ENCODE results near the gene PRDM4.
A peak's percentile ranks its signal among the peaks of the same experiment; 100 is the strongest.
"Not testable (repeated sequence)": the region's sequence is repeated elsewhere in the genome, so short reads cannot be mapped to it uniquely, and the experiment has no call there.

PRDM4 gene

DNA sequence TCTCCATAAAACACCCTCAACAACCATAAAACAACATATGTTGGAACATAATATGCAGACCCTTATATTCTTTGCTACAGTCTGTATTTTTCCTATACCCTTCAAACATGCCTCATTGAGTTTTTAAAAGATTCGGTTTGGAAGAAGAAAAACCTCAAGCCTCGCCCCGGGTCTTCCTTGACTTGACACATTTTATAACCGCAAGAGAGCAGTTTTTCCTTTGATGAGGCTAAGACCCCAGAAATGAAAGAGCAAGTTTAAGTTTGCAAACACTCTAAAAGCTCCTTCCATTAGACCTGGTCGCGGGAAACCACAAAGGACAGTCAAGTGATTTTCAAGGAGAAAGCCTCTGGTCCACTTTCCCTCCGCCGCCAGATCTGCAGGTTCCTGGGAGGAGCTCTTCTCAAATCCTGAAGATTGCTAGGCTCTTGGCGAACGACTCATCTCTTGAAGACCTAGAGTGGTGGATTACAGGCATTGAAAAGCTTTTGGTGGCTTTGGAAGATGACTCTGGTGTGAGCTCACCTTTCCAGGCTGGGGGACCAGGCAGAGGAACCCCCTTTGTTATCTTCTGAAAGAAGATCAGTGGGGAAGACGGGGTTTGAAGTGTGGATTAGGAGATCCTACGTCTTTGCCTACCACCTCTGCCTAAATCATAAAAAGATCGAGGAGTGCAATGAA is 13.6 kb upstream of the PRDM4 start, which contains the start of gene ASCL4:
TSS of gene ASCL4 (plus strand) at position 356 of the 681 bp plus-strand sequence. CDS start 515 bp downstream, outside the sequence.
- ATAC-seq, result no peak

DNA sequence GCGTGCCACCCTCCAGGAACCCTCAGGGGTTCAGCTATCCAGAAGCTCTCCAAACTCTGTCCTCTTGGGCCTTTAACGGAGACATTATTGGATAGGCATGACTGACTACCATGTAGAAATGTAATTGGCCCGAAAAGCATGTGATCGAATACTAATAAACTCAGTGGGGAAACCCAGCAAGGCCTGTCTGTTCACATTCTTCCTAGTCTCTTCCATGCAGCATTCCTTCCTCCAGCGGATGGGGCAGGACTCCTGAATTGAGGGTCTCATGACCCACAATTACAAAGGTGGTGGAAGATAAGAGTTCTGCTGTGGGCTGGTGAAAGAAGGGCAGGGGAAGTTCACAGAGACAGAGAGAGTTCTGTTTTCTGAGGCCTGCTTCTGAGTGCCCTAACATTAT is 6.5 kb upstream of the PRDM4 start:
- no peak for ATAC-seq

DNA sequence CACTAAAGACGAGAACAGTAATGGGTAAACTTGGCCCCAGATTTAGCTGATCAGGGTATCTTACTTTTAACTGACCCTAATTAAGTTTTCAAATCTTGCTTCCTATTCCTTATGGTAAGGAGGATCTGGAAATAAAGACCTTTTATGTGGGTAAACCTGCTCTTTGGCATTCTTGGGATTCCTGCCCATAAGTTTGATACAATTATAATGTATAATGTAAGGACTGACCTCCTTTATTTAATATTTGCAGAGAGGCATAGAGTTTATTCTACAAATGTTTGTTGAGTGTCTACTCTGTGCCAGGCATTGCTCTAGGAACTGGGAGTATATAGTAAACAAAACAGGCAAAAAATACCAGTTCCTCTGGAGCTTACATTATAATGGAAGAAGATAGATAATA is 4.4 kb upstream of the PRDM4 start:
- ATAC-seq, result no peak

DNA sequence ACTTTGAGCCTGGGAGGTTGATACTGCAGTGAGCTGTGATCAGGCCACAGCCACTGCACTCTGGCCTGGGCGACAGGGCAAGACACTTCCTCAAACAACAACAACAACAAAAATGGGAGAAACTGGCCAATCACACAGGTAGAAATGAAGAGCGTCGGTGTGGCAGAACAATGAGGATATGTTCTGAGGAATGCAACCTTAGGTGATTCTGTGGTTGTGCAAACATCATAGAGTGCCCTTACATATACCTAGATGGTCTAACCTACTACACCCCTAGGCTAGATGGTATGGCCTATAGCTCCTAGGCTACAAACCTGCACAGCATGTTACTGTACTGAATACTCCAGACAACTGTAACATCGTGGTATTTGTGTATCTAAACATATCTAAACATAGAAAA is 3.7 kb upstream of the PRDM4 start:
- ATAC-seq, result no peak

DNA sequence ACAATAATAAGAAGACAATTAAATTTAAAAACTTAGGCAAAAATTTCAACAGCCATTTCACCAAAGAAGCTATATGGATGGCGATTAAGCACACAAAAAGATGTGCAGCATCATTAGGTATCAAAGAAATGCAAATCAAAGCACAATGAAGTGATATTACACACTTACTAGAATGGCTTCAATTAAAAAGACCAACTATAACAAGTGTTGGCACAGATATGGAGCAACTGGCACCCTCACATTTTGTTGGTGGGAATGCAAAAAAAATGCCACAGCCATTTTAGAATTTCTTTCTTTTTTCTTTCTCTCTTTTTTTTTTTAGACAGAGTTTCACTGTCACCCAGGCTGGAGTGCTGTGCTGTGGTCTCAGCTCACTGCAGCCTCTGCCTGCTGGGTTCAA is 1.9 kb upstream of the PRDM4 start:
- no peak for ATAC-seq

DNA sequence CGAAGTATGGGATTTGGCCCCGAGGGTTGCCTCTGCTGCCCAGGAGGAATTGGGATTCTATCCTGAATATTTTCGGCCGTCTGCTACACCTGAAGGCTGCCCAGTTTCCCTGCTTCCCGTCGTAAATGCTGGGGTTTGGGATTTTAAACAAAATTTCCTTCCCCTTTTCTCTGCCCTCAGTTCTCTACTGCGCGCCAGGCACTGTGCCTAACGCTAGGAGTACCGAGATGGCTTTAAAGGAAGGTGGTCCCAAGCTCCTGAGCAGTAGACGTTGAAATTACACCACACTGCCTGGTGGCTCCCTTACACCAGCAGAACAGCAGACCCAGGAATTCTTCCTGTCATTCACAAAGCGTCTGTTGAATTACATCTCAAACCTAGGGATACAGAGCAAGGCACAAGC is 566 bp upstream of the PRDM4 start:
- no peak for ATAC-seq

DNA sequence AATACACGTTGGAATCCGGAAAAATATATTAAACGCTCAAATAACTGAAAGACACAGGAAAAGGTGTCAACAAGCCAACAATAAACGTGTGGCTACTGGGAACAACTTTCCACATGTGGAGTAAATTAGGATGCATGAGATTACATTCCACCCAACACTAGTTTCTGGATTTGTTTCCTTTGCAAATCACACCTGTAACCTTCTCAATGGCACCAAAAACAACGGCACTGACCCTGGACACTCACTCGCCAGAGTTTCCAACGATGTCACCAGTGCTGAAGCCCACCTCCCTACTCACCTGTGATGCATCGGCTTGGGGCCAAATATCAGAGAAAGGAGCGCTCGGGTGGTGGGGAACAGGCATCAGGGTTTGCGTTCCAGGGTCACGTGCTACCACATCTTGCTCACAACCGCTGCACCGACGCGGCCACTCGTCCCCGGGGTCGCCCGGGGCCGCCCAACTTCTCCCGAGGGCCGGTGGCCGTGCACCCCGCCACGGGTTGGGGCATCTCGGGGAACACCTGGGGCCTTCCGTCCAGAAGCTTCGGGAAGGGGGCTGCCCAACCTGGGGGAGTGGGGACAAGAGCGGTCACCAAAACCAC is 629 bp downstream of the PRDM4 start:
- ATAC-seq, result peak; percentile 10 to 21

DNA sequence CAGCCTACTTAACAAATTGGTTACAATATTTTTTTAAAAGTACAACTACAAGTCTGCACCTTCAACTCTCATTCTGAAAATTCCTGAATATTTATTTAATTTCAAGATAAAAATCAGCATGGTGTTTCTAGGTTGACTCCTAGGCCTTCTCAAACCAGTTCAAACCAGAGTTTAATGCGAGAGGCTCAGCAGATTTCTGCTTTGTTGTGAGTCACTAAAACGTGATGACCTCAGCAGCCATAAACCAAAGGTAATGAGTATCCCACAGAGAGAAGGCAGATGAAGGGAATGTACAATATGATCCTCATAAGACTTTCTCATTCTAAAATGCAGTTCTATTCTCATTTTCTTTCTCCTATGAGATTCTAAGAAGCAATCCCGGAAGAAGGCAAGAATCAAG is 1.5 kb downstream of the PRDM4 start:
- ATAC-seq, result peak; percentile 54 to 58

DNA sequence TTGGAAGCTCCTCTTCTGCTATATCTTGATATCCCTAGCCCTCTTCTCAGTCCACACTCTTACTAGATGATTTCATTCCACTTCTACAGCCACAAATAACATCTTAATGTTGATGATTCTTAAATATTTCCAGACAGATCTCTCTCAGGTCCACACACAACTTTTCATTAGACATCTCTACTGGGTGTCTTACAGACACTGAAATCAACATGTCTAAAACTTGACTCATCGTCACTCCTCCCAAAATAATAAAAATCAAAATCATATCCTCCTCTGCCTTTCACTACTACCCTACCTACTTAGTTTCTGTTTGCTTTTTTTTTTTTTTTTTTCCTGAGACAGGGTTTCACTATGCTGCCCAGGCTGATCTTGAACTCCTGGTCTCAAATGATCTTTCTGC is 11.9 kb downstream of the PRDM4 start:
- peak; percentile 35 to 71 for ATAC-seq

DNA sequence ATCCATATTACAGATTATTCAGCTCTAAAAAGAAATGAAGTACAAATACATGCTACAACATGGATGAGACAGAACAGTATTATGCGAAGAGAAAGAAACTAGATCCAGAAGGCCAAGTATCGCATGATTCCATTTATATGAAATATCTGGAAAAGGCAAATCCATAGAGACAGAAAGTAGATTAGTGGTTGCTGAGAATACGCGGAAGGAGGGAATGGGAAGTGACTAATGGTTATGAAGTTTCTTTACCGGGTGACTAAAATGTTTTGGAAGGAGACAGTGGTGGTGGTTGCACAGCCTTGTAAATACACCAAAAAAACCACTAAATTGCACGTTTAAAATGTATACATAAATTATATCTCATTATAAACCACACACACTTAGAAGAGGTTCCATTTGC is 12.5 kb downstream of the PRDM4 start:
- no peak for ATAC-seq

DNA sequence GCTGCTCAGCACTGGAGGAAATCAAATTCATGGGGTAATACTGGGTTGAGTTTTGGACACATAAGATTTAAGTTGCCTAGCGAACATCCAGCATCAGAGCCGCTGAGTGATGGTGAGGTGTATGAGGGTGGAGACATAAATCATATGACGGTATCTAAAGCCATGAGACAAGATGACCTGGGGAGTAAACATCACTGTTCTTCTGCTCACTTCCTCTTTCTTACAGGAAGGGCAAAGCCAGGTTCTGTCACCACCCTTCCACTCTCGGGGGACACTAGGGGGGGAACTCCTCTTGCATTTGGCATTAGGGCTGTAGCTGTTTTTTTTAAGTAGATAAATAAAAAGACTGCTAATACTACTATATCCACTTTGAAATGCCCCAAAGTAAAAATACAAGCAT is 24.0 kb downstream of the PRDM4 start:
- peak in 1 of 2 donors; percentile 33 for ATAC-seq

DNA sequence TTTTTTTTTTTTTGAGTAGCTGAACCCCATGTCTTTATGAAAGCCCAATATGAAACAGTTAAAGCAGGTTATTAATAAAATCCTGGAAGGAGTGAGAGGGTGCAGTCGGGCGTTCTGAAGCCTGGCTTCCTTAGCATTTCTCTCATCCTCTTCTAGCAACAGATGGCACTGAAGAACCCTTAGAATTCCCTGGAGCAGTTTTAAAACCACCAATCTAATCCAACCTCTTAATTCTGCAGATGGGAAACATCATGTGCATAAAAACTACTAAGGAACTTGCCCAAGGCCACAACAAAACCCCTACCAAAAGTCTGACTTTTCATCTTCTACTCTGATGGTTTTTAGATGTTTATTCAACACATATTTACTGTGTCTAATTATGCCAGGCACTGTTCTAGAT is 25.2 kb downstream of the PRDM4 start:
- no peak for ATAC-seq

DNA sequence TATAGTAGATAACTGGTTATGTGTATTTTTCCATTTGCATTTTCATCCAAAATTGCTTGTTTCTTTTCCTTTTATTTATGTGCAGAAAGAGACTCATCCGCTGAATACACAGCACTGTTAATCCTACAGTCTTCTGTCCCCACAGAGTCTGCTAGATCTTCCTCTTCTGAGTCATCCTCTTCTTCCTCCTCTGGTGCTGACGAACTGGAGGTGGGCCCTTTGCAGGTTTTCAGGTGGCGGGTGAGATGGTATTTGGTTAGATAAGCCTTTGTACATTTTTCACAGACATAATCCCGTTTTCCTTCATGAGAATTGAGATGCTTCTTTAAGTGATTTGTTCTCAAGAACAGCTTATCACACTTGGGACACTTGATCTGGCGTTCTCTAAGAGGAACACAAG is 26.8 kb downstream of the PRDM4 start:
- no peak for ATAC-seq

DNA sequence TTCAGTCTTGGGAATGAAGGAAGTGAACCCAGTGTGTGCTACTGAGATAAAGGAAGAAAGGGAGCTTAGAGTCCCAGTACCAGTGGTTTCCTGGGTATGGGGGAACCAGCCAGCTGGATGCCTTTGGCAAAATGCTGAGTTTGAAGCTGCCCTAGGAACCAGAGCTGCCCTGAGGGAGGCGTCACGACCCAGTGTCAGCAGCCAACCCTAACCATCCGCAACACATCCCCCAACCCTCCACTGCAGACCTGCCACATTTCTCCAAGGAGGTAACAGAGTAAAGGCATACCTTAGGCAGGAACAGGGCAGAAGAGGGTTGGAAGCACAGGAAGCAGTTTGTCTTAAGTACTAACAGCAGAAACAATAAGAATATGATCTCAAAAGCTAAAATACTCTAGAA is 28.6 kb downstream of the PRDM4 start:
- ATAC-seq, result no peak

DNA sequence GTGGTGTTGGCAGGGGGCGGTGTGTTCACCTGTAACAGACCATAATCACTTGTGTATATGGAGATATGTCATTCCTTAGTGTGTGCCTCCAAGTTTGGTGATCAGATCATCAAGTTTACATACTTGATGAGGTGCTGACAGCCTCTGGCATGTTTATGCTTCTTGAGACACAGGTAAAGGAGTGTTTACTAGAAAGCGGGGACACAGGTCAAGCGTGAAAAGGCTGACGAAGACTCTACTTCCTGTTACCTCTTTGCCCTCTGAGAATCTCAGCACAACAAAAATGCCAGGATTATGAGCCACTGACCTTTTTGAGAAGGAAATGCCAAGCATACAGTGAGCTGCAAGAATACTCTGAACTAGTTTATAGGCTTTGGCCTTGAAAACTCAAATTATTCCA is 29.6 kb downstream of the PRDM4 start:
- no peak for ATAC-seq

DNA sequence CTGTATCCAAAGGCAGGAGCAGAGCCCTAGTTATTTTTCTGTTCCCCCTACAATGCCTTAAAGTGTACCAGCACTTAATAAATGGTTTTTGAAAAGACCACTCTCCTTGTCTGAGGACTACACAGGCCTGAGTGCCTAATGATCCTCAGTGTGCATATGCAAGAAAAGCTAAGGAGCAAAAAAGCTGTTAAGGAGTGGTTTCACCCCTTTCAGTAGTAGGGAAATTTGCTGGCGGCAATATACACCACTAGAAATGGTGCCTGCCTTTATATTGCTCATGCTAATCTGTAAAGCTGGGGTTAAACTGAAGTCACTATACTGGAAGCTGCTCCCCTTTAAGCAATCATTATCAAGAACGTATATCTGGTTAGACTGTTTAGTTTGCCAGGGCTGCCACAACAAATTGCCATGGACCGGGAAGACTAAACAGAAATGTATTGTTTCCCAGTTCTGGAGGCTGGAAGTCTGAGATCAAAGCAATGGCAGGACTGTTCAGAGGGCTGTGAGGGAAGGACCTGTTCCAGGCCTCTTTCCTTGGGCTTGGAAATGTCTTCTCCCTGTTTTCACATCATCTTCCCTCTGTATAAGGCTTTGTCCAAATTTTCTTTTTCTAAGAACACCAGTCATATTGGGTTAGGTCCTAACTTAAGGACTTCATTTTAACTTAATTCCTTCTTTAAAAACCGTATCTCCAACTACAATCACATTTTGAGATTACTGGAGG is 30.2 kb downstream of the PRDM4 start:
- no peak for ATAC-seq

DNA sequence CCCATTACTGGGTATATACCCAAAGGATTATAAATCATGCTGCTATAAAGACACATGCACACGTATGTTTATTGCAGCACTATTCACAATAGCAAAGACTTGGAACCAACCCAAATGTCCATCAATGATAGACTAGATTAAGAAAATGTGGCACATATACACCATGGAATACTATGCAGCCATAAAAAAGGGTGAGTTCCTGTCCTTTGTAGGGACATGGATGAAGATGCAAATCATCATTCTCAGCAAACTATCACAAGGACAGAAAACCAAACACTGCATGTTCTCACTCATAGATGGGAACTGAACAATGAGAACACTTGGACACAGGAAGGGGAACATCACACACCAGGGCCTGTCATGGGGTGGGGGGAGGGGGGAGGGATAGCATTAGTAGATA is 33.2 kb downstream of the PRDM4 start:
- not testable (repeated sequence) for ATAC-seq

DNA sequence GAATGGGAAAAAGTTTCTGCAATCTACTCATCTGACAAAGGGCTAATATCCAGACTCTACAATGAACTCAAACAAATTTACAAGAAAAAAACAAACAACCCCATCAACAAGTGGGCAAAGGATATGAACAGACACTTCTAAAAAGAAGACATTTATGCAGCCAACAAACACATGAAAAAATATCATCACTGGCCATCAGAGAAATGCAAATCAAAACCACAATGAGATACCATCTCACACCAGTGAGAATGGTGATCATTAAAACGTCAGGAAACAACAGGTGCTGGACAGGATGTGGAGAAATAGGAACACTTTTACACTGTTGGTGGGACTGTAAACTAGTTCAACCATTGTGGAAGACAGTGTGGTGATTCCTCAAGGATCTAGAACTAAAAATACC is 33.6 kb downstream of the PRDM4 start:
- ATAC-seq, result not testable (repeated sequence)

DNA sequence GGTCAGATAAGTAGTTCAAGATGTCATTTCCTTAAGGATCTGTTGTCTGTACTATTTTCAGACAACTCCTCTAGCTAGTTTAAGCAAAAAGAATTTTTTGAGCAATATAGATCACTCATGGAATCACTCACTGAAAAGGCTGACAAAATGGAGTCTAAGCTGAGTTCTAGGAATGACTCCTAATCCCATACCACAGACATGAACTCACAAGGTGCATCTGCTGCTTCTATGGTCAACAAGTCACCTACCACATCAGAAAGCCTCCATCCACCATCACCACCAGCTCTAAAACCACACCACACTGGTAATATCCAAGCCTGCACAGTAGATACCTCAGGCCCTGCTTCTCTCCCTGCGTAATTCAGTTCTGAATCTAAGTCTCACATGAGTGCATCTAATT is 42.3 kb downstream of the PRDM4 start:
- peak in 1 of 2 donors; percentile 24 for ATAC-seq

DNA sequence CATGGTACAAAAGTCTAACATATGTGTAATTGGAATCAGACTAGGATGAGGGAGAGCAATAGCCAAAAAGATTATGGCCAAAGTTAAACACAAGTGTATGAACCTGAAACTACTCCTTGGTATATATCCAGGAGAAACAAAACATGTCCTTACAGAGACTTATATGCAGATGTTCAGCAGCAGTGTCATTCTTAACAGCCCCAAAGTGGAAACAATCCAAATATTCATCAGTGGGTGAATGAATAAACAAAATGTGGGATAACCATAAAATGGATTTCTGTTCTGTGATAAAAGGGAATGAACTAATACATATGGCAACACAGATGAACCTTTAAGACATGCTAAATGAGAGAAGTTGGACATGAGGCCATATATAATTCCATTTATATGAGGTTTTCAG is 45.2 kb downstream of the PRDM4 start:
- no peak for ATAC-seq

DNA sequence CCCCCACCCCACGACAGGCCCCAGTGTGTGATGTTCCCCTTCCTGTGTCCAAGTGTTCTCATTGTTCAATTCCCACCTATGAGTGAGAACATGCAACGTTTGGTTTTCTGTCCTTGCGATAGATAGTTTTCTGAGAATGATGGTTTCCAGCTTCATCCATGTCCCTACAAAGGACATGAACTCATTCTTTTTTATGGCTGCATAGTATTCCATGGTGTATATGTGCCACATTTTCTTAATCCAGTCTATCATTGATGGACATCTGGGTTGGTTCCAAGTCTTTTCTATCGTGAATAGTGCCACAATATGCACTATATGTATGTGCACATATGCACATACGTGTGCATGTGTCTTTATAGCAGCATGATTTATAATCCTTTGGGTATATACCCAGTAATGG is 55.4 kb downstream of the PRDM4 start:
- ATAC-seq, result not testable (repeated sequence)

DNA sequence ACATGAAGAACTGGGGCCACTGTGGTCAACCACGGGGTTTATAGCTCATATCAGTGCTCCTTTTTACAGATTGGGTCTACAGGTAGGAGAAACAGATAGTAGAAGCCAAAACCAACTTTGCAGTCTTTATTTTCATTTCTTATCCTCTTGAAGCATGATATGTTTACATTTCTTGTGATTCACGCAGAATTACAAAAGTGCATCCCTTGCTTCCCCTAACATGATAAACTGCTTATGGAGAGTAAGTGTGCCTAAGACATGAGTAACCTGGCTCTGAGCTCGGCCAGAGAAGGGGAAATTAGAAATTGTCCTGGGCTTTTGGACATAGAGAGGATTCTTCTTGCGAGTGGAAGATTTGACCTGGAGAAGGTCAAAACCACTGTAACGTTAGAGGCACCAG is 56.9 kb downstream of the PRDM4 start:
- no peak for ATAC-seq

DNA sequence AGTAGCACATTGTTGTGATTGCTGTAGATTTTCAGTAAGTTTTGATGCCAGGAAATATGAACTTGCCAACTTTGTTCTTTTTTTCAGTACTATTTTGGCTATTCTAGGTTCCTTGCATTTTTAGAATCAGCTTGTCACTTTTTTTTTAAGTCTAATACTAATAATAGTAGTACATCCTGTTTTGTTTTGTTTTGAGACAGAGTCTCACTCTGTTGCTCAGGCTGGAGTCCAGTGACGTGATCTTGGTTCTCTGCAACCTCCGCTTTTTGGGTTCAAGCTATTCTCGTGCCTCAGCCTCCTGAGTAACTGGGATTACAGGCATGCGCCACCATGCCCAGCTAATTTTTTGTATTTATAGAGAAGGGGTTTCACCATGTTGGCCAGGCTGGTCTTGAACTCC is 58.8 kb downstream of the PRDM4 start:
- ATAC-seq, result no peak

DNA sequence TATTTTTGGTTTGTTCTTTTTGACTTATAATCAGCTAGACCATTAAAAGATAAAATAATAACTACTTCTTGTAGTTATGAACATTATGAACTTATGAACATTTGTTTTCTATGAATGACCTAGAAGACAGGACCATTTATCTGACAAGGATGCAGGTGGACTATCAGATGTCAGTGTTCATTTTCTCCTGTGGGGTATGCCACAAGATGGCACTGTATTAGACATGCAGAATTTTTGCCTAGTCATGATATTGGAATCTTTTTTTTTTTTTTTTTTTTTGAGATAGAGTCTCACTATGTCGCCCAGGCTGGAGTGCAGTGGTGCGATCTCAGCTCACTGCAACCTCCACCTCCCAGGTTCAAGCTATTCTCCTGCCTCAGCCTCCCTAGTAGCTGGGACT is 65.2 kb downstream of the PRDM4 start:
- not testable (repeated sequence) for ATAC-seq
